Glomerular endothelial cell (primary cell): ENCODE measurements around the gene TNRC6C. TPM values are rescaled to one million over a fixed set of nuclear protein-coding genes. Genes with fewer than 3 reads are reported as not detected.
"Not testable (repeated sequence)": the region's sequence is repeated elsewhere in the genome, so short reads cannot be mapped to it uniquely, and the experiment has no call there.

Source experiments
- DNase-seq: peaks from one replicate; pipeline ENCODE4 v3.0.0-alpha.2; 2011; ENCODE audit warnings: low read depth, low spot score; ENCODE audit errors: extremely low read depth
- total RNA-seq: library from RNA; depleted of rRNA; stranded (reverse); fragments of >200 nt; gene quantifications from 2 replicates; pipeline ENCODE4 v1.2.3, GENCODE V29; 2015

TNRC6C gene
- total RNA-seq, 1 donor from 2014 or later = 8.0 TPM

DNA sequence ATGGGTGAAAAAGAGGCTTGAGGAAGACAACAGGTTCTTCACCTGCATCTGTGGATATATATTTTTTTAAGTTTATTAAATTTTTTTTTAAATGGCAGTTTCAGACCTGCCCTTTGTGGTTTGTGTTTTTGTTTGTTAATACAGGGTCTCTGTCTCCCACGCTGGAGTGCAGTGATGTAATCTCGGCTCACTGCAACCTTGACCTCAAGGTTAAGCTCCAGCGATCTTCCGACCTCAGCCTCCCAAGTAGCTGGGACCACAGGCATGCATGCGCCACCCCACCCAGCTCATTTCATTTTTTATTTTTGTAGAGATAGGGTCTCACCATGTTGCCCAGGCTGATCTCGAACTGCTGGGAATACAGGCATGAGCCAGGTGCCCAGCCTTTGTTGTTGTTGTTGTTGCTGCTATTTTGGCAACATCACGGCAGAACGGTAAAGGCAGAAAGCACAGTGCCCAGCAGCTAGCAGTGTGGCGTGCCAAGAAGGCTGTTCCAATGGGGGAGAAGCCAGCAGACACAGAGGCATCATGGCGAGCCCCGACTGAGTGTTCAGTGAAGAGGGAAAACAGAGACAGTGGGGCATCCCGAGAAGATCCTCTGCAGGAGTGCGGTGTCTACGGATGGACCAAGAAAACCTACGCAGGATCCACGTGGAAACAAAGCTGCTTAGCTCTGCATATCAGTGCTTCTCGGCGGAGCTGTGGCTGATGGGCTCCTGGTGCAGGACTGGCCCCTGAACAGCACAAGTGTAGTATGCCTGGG lies 150.4 kb downstream of the TNRC6C start:
- DNase-seq = no peak

DNA sequence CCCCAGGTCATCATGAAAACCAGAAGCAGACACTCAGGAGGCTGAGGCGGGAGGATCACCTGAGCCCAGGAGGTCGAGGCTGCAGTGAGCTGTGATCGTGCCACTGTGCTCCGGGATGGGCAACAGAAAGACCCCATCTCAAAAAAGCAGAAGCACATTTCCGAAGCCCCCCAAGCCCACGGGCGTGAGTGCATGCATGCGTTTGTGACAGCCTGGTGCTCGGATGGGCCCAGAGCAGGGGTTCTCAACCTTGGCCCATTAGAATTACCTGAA lies 150.9 kb downstream of the TNRC6C start:
- no peak for DNase-seq

DNA sequence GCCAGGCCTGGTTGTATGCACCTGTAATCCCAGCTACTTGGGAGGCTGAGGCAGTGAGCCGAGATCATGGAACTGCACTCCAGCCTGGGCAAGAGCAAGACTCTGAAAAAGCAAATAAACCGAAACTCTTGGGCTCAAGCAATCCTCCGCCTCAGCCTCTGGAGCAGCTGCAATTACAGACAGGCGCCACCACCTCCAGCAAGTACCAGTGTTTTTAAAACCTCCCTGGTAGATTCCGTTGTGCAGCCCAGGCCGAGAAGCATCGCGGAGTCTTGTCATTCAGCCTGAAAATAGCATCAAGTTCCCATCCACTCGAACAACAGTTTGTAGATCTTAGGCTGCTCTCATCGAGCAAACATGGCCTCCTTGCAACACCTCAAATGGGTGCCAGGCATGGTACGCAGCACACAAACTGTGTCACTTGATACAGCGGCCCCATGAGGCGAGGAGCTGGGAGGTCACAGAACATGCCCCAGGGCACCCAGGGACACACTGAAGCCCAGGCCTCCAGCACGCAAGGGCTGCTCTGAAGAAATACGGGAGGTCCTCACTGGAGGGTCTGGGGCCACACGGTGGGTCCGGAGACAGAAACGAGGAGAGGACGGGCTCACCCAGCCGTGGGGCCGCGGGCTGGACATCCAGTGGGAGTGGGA lies 152.0 kb downstream of the TNRC6C start:
- no peak for DNase-seq

DNA sequence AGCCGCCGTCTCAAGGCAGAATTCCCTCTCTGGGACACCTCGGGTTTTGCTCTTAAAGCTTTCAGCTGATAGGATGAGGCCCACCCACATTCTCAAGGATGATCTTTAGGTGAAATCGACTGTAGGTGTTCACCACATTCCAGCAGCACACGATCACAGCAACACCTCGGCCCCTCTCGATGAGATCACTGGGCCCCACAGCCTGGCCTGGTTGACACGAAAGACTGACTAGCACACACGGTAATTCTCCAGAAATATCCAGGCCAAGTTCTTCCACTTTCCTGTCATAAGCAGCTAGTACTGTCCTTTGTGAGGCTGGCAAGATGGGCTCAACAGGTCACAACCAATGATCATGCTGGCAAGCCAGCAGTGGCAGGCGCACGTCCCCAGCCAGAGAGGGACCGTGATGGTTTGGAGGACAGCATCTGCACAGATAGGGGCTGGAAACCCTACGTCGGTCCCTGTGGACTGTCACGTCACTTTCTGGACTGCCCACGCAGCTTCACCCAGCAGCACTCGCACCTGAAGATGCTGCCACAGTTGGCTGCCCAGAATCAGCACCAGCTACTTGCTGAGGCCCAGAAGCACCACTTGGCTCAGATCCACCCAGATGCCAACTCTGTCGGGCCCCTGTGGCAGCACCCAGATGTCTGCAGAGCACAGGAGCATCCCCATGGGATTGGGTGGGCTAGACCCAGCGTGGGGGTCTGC lies 152.7 kb downstream of the TNRC6C start:
- no peak for DNase-seq

DNA sequence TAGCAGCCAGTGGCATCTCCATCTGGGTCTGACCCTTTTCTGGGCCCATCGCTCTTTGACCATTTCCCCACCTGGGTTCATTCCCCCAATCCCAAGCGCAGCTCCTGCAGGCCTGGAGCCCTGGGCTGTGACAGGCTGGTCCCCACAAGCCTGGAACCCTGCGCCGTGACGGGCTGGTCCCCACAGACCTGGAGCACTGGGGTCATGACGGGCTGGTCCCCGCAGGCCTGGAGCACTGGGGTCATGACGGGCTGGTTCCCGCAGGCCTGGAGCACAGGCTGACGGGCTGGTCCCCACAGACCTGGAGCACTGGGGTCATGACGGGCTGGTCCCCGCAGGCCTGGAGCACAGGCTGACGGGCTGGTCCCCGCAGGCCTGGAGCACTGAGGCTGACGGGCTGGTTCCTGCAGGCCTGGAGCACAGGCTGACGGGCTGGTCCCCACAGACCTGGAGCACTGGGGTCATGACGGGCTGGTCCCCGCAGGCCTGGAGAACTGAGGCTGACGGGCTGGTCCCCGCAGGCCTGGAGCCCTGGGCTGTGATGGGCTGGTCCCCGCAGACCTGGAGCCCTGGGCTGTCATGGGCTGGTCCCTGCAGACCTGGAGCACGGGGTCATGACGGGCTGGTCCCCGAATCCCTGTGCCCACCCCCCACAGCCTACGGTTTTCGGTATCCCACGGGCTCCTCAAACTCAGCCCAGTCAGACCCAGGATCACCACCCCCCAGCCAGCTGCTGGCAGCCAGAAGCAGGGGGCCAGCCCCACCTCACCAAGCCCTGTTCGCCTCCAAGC lies 153.4 kb downstream of the TNRC6C start:
- DNase-seq = no peak

DNA sequence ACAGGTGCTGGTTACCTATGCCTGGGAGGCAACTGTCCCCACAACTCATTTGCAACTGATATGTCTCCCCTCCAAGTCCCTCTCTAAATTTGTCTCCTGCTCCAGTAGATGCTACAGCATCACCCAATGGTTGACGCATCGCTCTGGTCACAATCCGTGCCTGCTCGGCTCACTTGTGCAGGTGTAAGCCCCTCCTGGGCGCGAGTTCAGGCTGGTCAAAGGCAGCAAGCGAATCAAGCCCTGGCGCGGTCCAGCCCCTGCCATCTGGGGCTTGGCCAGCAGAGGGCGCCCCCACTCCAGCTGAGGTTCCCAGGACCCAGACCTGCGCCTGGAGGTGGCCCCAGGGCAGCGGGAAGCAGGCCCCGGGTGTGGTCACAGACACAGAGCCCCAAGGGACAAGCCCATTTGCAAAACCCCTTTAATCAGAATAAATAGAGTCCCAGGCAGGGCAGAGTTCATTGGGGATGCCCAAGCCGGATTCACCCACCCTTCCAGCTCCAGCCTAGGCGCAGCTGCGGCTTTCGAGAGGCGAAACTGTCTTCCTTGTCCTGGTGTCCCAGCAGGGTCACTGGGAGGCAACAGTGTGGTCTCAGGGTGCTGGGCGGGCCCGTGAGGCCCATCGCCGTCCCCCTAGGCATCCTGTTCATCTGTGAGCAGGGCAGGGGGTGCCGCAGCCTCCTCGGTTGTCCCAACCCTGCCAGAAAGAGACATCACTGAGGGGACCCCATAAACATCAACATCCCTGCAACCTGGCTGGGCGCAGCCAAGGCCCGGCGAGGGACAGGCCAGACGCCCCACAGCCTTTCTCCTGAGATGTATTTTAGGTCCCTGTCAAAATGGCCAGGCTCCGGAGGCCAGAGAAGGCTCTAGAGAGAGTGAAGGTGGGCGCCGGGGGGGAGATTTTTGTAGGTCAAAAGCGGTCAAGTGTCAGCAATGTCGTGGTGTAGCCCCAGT lies 154.3 kb downstream of the TNRC6C start:
- DNase-seq = no peak

DNA sequence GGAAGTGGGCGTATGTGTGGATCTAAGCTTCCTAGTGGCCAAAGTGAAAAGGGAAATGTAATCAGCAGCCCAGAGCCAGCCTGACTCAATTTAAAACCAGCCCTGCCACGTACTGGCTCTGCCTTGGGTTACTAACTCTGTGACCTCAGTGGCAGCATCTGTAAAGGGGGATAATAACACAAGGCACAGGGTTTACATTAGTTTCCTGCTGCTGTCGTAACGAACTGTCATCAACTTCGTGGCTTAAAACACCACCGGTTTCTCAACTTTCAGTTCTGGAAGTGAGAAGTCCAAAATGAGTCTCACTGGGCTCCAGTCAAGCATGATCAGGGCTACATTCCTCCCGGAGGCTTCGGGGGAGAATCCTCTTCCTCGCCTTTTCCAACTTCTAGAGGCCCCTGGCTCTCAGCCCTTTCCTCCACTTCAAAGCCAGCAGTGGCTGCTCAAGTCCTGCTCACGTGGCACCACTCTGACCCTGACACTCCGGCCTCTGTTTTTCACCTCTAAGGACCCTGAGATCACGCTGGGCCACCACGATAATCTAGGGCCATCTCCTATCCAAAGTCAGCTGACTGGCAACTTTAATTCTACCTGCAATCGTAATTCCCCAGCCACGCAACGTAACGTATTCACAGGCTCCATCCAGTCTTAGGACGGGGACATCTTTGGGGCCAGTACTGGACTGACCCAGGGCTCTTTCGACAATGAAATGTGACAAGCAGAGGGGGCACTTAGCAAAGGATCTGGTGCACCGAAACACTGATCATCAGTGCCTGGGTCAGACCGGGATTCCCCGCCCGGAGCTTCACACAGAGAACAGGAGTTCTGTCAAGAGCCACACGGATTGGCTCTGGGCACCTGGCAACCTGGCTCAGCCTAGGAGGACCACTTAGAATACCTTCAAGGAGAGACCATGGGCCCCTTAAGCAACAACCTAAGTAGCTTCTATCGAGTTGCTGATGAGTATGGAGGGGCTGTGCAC lies 155.6 kb downstream of the TNRC6C start:
- no peak for DNase-seq

DNA sequence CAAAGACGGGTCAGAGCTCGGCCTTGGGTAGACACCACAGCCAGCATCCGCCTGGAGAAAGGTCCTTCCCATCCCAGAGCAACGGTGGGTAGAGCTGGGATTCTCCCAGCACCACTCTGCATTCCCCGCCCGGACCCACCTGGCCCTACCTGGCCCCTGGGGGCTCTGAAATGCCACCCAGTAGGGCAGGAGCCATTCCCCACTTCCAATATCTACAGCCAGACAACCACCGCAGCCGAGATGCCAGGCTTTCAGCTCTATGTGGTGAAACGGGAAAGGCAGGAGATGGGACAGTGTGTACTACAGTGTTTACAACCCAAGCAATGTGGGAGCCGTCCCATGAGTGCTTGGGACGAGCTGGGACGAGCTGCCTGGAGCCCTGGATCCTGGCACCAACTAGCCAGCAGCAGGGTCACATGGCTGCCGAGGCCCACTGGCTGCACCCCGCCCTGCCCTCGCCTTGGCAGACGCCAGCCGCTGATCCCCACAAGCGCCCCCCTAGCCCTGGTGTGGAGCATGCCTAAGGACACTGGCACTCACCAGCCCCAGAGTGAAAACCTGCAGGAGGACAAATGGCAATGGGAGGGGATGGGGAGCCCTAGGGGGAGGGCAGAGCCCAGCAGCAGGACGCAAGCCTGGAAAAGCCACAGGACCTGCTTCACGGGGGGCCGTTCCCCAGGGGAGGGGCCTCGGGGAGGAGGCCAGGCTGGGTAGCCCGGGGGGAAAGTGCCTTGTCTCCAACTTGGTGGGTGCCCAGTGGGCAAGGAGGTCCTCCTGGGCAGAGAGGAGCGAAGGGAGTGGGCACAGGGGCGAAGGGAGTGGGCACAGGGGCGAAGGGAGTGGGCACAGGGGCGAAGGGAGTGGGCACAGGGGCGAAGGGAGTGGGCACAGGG lies 156.6 kb downstream of the TNRC6C start:
- no peak for DNase-seq

DNA sequence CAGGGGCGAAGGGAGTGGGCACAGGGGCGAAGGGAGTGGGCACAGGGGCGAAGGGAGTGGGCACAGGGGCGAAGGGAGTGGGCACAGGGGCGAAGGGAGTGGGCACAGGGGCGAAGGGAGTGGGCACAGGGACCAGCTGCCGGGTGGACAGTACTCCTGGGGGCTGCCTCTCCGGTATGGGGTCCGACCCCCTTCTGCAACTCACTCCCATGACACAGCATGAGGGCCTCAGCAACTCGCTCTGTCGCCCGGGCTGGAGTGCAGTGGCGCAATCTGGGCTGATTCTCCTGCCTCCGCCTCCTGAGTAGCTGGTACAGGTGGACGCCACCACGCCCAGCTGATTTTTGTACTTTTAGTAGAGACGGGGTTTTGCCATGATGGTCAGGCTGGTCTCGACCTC lies 157.3 kb downstream of the TNRC6C start:
- not testable (repeated sequence) for DNase-seq

DNA sequence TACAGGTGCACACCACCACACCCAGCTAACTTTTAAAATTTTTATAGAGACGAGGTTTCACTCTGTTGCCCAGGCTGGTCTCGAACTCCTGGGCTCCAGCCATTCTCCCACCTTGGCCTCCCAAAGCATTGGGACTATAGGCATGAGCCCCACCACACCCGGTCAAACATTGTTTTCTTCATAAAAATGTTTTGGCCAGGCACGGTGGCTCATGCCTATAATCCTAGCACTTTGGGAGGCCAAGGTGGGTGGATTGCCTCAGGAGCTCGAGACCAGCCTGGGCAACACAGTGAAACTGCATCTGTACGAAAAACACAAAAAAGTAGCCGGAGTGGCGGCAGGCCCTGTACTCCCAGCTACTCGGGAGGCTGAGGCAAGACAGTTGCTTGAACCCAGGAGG lies 157.9 kb downstream of the TNRC6C start:
- no peak for DNase-seq

DNA sequence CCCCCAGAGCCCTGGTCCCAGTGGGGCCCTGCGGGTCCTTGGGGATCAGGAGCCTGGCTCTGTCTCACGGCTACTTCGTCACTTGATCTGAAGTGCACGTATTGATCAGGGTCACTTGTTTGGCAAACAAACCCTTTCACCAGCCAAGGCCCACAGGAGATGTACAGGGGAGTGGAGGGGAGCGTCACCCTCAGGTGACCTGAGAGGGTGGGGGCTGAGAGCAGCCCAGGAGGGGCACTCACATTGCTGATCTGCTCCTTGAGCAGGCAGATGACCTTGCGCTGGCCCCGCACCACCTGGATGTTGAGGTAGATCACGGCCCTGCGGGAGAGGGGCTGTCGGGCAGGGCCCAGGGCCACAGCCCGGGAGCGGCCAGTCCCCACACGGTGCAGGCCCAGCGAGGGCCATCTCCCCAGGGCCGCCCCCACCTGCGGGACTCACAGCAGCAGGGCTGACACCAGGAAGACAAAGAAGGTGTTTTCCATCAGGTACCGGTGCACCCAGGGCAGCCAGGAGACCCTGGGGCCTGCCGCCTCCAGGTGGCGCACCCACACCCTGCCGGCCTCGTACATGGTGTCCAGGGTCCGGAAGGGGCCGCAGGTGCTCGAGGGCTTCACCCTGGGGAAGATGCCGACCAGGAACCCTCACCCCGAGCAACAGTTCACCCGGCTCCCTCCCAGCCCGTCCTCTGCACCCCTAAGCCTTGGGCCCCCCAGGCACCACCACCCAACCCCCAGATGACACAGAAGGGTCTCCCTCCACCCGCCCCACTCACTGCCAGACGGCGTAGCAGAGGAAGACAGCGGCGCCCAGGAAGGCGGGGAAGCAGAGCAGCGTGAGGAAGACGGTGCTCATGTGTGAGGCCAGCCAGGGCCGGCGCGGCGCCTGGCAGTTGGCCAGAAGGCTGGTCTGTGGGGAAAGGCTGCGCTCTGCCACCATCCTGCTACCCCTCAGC lies 158.8 kb downstream of the TNRC6C start:
- no peak for DNase-seq

DNA sequence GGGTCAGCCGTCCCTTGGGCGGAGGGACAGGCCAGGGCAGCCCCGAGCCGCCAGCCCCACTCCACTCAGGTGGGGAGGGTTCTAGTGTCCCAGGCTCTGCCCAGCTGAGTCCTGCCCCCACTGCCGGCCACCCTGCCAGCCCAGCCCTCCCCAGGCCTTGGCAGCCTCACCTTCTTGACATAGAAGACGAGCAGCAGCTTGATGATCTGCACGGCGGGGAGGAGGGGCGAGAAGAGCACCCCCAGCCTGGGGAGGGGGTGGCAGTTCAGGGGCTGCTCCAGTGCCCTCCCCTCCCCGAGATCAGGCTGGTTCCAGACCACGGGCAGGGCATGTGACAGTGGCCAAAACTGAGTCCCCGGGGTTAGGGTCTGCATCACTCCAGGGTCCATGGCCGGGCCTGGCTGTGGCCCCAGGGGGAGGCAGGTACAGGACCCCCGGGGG lies 160.3 kb downstream of the TNRC6C start:
- DNase-seq = no peak

DNA sequence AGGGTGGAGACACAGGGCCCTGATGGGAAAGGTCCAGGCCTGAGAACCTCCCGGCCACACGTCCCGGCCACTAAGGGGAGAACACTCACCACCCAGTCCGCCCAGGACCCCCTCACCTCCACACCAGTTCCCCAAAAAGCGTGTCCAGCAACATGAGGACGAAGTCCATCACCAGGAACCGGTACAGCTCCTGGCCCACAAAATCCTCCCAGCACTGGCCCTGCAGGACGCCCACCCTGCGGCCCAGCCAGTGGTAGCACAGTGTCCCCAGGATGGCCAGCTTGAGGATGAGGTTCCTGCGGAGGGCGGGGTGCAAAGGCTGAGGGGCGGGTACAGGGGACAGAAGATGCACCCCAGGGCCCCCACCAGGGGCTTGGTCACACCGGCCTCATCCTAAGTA lies 162.0 kb downstream of the TNRC6C start:
- no peak for DNase-seq

DNA sequence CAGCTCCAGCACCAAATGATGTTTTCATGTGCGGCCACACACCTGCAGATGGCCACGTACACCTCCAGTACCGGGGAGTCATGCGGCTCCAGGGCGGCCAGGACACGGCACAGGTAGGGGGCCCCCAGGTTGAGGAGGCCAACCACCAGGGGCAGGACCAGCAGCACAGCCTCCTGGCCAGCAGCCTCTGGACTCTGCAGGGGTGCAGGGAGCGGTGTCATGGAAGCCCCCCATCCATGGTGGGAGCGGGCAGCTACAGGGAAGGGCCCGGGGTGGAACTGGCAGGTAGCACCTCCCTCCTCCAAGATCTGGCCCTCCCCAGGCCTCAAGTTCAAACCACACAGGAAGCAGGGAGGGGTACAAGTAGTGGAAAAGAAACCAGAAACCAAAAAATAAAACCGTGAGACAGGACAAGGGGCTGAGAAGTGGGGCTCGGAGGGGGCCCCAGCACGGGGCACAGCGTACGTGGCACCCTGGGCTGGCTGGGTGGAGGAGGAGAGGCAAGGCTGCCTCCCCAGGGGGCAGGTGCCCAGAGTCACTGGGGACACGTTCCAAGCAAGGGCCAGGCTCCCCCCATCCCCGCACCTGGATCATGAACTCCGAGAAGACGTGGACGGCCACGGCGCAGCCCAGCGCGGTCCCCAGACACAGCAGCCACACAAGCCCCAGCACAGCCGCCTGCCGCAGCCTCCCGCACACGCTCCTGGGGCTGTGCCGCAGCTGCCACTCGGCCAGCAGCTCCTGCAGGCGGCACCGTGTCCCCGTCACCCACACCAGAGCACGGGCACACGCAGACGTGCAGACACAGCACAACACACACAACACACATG lies 162.7 kb downstream of the TNRC6C start:
- no peak for DNase-seq

DNA sequence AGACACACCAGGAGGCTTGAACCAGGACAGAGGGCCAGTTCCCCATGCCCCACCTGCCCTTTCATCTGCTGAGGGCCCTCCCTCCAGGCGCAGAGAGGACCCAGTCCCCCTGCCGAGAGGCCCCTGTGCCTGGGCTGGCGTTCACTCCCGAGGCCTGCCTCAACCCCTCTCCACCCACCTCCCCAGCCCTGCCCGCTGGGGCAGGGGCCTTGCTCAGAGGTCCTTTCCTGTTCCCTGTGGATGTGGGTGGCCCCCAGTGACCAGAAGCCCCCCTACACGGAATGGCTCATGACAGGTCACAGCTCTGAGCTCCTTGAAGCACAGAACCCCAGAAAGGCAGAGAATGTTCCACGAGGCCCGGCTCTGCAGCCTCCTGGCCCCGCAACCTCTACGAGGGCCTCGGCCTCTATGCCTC lies 163.3 kb downstream of the TNRC6C start:
- no peak for DNase-seq
